ENCODE results near the gene ZMYND12. TPM values are rescaled to one million over a fixed set of nuclear protein-coding genes. Genes with fewer than 3 reads are reported as not detected.

Gene ZMYND12
- total and polyA plus RNA-seq, 2 of the 4 experiments (the other 2 are of a cell fraction): under 0.01 to 0.03 TPM

DNA sequence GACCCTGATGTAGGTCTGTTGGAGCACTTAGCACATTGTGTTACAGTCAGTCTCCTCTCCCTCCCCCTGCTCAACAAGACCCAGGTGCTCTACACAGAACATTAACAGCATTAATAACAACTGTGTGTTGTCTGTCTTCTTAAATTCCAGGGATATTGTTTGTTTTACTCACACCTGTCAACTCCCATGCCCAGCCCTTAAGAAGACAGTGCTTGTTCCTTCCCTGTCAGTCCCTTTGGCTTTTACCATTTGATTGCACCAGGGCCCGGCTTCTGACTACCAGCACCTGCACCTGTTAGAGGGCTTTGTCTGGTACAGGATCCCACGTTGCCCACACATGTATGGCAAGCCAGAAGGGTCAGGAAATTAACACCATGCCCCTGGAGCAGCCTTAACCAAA, 63.6 kb downstream of the ZMYND12 start:
- ChIA-PET POLR2A (ENCODE audit: unreplicated experiment) (no interaction called here), CTCF (no interaction called here)
- H3K56ac ChIP-seq (ENCODE audit: extremely low read depth, insufficient read depth, low read length): no peak overlapping the region
- no peak overlapping the region for H3K9ac ChIP-seq (ENCODE audit: low read depth, low read length)
- H3K36me3 ChIP-seq (ENCODE audit: control insufficient read depth, insufficient read depth, low read length): no peaks in the 10 kb centered on the region
- no peak overlapping the region for H3K4me3 ChIP-seq (ENCODE audit: insufficient read depth, low read depth, low read length)
- no peaks in the 10 kb centered on the region for H3K79me1 ChIP-seq (ENCODE audit: low read depth in 1 of 2, low read length in 2 of 2)
- H4K91ac ChIP-seq (ENCODE audit: insufficient read depth, low read depth, low read length): no peak overlapping the region
- dilution Hi-C loops (cut with HindIII; ENCODE audit: low sequenced_read_pairs, unreplicated experiment) (no loop called here), intact Hi-C loops (cut with micrococcal nuclease) (no loop called here), in situ Hi-C loops (cut with MboI; ENCODE audit: low sequenced_read_pairs) (no loop called here)
- peaks cover 2% of the 10 kb centered on the region; the same call in 1 of the 2 replicates for H3K27me3 ChIP-seq (ENCODE audit: control insufficient read depth, insufficient read depth, low read length)
- no peaks in the 10 kb centered on the region for H4K20me1 ChIP-seq (ENCODE audit: insufficient read depth, low read length)
- no peak overlapping the region for H3K4ac ChIP-seq (ENCODE audit: low read depth, low read length)
- H3K27ac ChIP-seq (ENCODE audit: insufficient read depth, low read length): no peak overlapping the region
- H2BK20ac ChIP-seq (ENCODE audit: low read depth, low read length): no peak overlapping the region
- H4K8ac ChIP-seq (ENCODE audit: low read depth in 2 of 2, low read length in 2 of 2): no peak overlapping the region
- DNase-seq (no peak), ATAC-seq (ENCODE audit: low read depth) (no peak)
- WGBS, 2 experiments (ENCODE audit: extremely low coverage in 2 of 2, insufficient read length in 1 of 2): no CpG with 5 or more reads among the region's 2 CpGs
- TF ChIP-seq USF2 (IDR thresholded peaks at IDR 0.05; ENCODE audit: low read depth, low read length): no peak
- no peak for TF ChIP-seq MXI1 (IDR thresholded peaks at IDR 0.05; ENCODE audit: borderline replicate concordance, low read depth, low read length)
- no peak for TF ChIP-seq RCOR1 (IDR thresholded peaks at IDR 0.05; ENCODE audit: insufficient replicate concordance, low read length)
- no peak for TF ChIP-seq MAZ (IDR thresholded peaks at IDR 0.05; ENCODE audit: borderline replicate concordance, low read depth, low read length)
- TF ChIP-seq FOS (IDR thresholded peaks at IDR 0.05; ENCODE audit: low read depth, low read length): no peak
- no peak for TF ChIP-seq RFX5 (IDR thresholded peaks at IDR 0.05; ENCODE audit: low read depth, low read length)
- TF ChIP-seq BHLHE40 (IDR thresholded peaks at IDR 0.05; ENCODE audit: low read depth, low read length): no peak
- TF ChIP-seq CEBPB (IDR thresholded peaks at IDR 0.05; ENCODE audit: low read depth, low read length): no peak
- TF ChIP-seq CTCF (conservative IDR thresholded peaks at IDR 0.05; ENCODE audit: low read depth, low read length): no peak
- no peak for TF ChIP-seq SMC3 (IDR thresholded peaks at IDR 0.05; ENCODE audit: low read depth, low read length)
- no peak for TF ChIP-seq RAD21 (IDR thresholded peaks at IDR 0.05; ENCODE audit: low read length)
- no peak for TF ChIP-seq NFE2L2 (IDR thresholded peaks at IDR 0.05; ENCODE audit: low read depth, low read length)
- no peak for TF ChIP-seq CHD1 (IDR thresholded peaks at IDR 0.05; ENCODE audit: low read depth, low read length)
- no peak for TF ChIP-seq ELK1 (IDR thresholded peaks at IDR 0.05; ENCODE audit: borderline replicate concordance, low read depth, low read length)
- TF ChIP-seq MAFK (IDR thresholded peaks at IDR 0.05; ENCODE audit: low read depth, low read length): no peak
- no peak for TF ChIP-seq POLR2A (IDR thresholded peaks at IDR 0.05; ENCODE audit: low read depth, low read length)
- no peaks in the 10 kb centered on the region for H3K4me1 ChIP-seq (ENCODE audit: control insufficient read depth, insufficient read depth, low read length)
- H3K4me2 ChIP-seq (ENCODE audit: low read depth, low read length): no peak overlapping the region
- no peak overlapping the region for H3K23ac ChIP-seq (ENCODE audit: low read depth, low read length)
- H2AK5ac ChIP-seq (ENCODE audit: low read depth, low read length): no peak overlapping the region
- H4K5ac ChIP-seq (ENCODE audit: low read depth, low read length): no peak overlapping the region
- BruUV-seq (replicated peaks): no TSS peak
- H2BK15ac ChIP-seq (ENCODE audit: low read depth, low read length): no peak overlapping the region
- H2AFZ ChIP-seq (replicated peaks; ENCODE audit: low read length, poor library complexity): no peak overlapping the region
- no peak overlapping the region for H3K18ac ChIP-seq (ENCODE audit: low read depth, low read length)
- no peak overlapping the region for H2BK120ac ChIP-seq (ENCODE audit: low read depth, low read length)
- H2BK5ac ChIP-seq (ENCODE audit: low read depth, low read length, poor library complexity, severe bottlenecking): no peak overlapping the region
- no peak overlapping the region for H2AK9ac ChIP-seq (replicated peaks; ENCODE audit: low read depth, low read length, poor library complexity)
- no peak overlapping the region for H3K14ac ChIP-seq (replicated peaks; ENCODE audit: low read depth, low read length)
- H3K9me3 ChIP-seq (ENCODE audit: control insufficient read depth, insufficient read depth, low read length): no peaks in the 10 kb centered on the region
- no peaks in the 10 kb centered on the region for H3K9me1 ChIP-seq (ENCODE audit: insufficient read depth, low read length)

Measured in IMR-90 (cell line).